HG02885 (cell line): ENCODE data around the gene PLPPR3.

Experiments
- ATAC-seq: cut with Tn5 transposase; IDR thresholded peaks from one replicate; pipeline ENCODE4 v1.9.1; 2021; ENCODE audit warnings: mild to moderate bottlenecking; ENCODE audit not compliant: unreplicated experiment, poor library complexity

PLPPR3 gene

GRCh38 chr19:821825-822503, at the start of gene PLPPR3:
TSS of gene PLPPR3 (minus strand) at chr19:821955. CDS start at chr19:821559, 396 bp downstream.
- ATAC-seq: no peak

- no peak for ATAC-seq
Observed at GRCh38 chr19:870963-871401, 49.2 kb upstream of the PLPPR3 start.

- no peak for ATAC-seq
Observed at GRCh38 chr19:870314-870713, 48.6 kb upstream of the PLPPR3 start.

- no peak for ATAC-seq
Observed at GRCh38 chr19:869245-870177, 47.8 kb upstream of the PLPPR3 start.

GRCh38 chr19:868458-869244, 46.9 kb upstream of the PLPPR3 start:
- ATAC-seq: no peak

- no peak for ATAC-seq
Observed at GRCh38 chr19:867855-868457, 46.2 kb upstream of the PLPPR3 start.

- no peak for ATAC-seq
Observed at GRCh38 chr19:867301-867793, 45.6 kb upstream of the PLPPR3 start.

- no peak for ATAC-seq
Observed at GRCh38 chr19:866769-867300, 45.1 kb upstream of the PLPPR3 start.

- ATAC-seq: no peak
Observed at GRCh38 chr19:863315-863620, 41.5 kb upstream of the PLPPR3 start.

GRCh38 chr19:862581-863314, 41.0 kb upstream of the PLPPR3 start:
- no peak for ATAC-seq

- no peak for ATAC-seq
Observed at GRCh38 chr19:861756-862580, 40.2 kb upstream of the PLPPR3 start.

GRCh38 chr19:861141-861755, 39.5 kb upstream of the PLPPR3 start:
- ATAC-seq: no peak

GRCh38 chr19:858868-859843, 37.4 kb upstream of the PLPPR3 start, which contains the start of gene CFD:
TSS of gene CFD (plus strand) at chr19:859664. CDS start at chr19:859690, 26 bp downstream.
- no peak for ATAC-seq

GRCh38 chr19:858284-858683, 36.5 kb upstream of the PLPPR3 start:
- ATAC-seq: no peak

GRCh38 chr19:855566-856120, 33.9 kb upstream of the PLPPR3 start:
- no peak for ATAC-seq

- ATAC-seq: no peak
Observed at GRCh38 chr19:855142-855541, 33.4 kb upstream of the PLPPR3 start.

- no peak for ATAC-seq
Observed at GRCh38 chr19:854549-854948, 32.8 kb upstream of the PLPPR3 start.
